CD14-positive monocyte (primary cell): ENCODE results near the gene GABRG3. TPM values are rescaled to one million over a fixed set of nuclear protein-coding genes. Genes with fewer than 3 reads are reported as not detected.

Experiments used
- DNase-seq, 3 donors: peaks; one replicate each; pipeline ENCODE4 v3.0.0-alpha.2; 2011 to 2022
- H2AFZ ChIP-seq: 2 replicates; pipeline ENCODE4 v1.6.0; 2012; ENCODE audit warnings: mild to moderate bottlenecking, low read depth, low read length, inconsistent platforms; ENCODE audit not compliant: insufficient read depth, poor library complexity, severe bottlenecking
- H3K27ac ChIP-seq, 2 donors: 1 replicate in 1 of 2; 2 replicates in 1 of 2; pipeline ENCODE4 v1.5.1; 2012 to 2013; ENCODE audit warnings: low read length in 2 of 2, control low read depth in 1 of 2, inconsistent platforms in 1 of 2, low read depth in 1 of 2, mild to moderate bottlenecking in 1 of 2
- H3K27me3 ChIP-seq, 2 donors: one replicate each; pipeline versions ENCODE4 v1.6.0 to v1.6.1; 2011 to 2013; ENCODE audit warnings: low read length in 2 of 2; ENCODE audit not compliant: control insufficient read depth in 2 of 2, insufficient read depth in 2 of 2
- H3K36me3 ChIP-seq, 2 donors: replicated peaks in 1 of 2; 1 replicate in 1 of 2; 2 replicates in 1 of 2; pipeline versions ENCODE4 v1.5.1 to v1.6.1; 2012 to 2013; ENCODE audit warnings: low read length in 2 of 2, control low read depth in 1 of 2, inconsistent platforms in 1 of 2, mild to moderate bottlenecking in 1 of 2; ENCODE audit not compliant: insufficient read depth in 2 of 2, control insufficient read depth in 1 of 2
- H3K4me1 ChIP-seq, 2 donors: 1 replicate in 1 of 2; 2 replicates in 1 of 2; pipeline versions ENCODE4 v1.5.1 to v1.6.1; 2012 to 2013; ENCODE audit warnings: low read length in 2 of 2, control low read depth in 1 of 2, inconsistent platforms in 1 of 2, mild to moderate bottlenecking in 1 of 2, moderate library complexity in 1 of 2; ENCODE audit not compliant: insufficient read depth in 2 of 2, control insufficient read depth in 1 of 2
- H3K4me2 ChIP-seq: replicated peaks from 2 replicates; pipeline ENCODE3; 2012; ENCODE audit warnings: low read length, moderate library complexity, mild to moderate bottlenecking; ENCODE audit not compliant: poor library complexity, severe bottlenecking; ENCODE audit errors: extremely low read depth
- H3K4me3 ChIP-seq, 3 experiments: fragments of 200-600 bp in 1 of 3; sonication (generic) in 1 of 3; replicated peaks in 1 of 3; 1 replicate in 2 of 3; 2 replicates in 1 of 3; pipeline ENCODE4 v1.5.1; 2011 to 2013; ENCODE audit warnings: low read length in 3 of 3, mild to moderate bottlenecking in 3 of 3, control low read depth in 2 of 3, low read depth in 2 of 3, inconsistent platforms in 1 of 3, moderate library complexity in 1 of 3
- H3K79me2 ChIP-seq: 2 replicates; pipeline ENCODE4 v1.6.0; 2012; ENCODE audit warnings: mild to moderate bottlenecking, control low read depth, inconsistent platforms, low read length, moderate library complexity; ENCODE audit not compliant: insufficient read depth
- H3K9ac ChIP-seq: 2 replicates; pipeline ENCODE4 v1.6.0; 2017; ENCODE audit warnings: low read length, mild to moderate bottlenecking; ENCODE audit not compliant: insufficient read depth, poor library complexity, severe bottlenecking
- H3K9me3 ChIP-seq, 2 donors: replicated peaks in 1 of 2; 1 replicate in 1 of 2; 2 replicates in 1 of 2; pipeline versions ENCODE4 v1.5.1 to v1.6.1; 2012 to 2013; ENCODE audit warnings: low read length in 2 of 2, control low read depth in 1 of 2; ENCODE audit not compliant: control insufficient read depth in 1 of 2, insufficient read depth in 1 of 2
- H4K20me1 ChIP-seq: 2 replicates; pipeline ENCODE4 v1.6.0; 2012; ENCODE audit warnings: mild to moderate bottlenecking, low read length, control low read depth, moderate library complexity; ENCODE audit not compliant: insufficient read depth
- H3K27ac Mint-ChIP-seq, 7 donors: one replicate each; pipeline ENCODE4 v1.8.0; 2020; ENCODE audit warnings: mild to moderate bottlenecking in 7 of 7, mixed read lengths in 7 of 7, moderate library complexity in 6 of 7, inconsistent platforms in 2 of 7
- H3K27me3 Mint-ChIP-seq, 3 donors: one replicate each; pipeline ENCODE4 v1.8.0; 2021 to 2022; ENCODE audit warnings: low read depth in 3 of 3, mild to moderate bottlenecking in 3 of 3, mixed read lengths in 3 of 3, moderate library complexity in 3 of 3, inconsistent platforms in 1 of 3
- H3K36me3 Mint-ChIP-seq, 2 donors: one replicate each; pipeline ENCODE4 v1.8.0; 2020; ENCODE audit warnings: mixed read lengths in 2 of 2, inconsistent platforms in 1 of 2, mild to moderate bottlenecking in 1 of 2
- H3K4me1 Mint-ChIP-seq: one replicate; pipeline ENCODE4 v1.8.0; 2020; ENCODE audit warnings: mild to moderate bottlenecking, mixed read lengths
- H3K4me3 Mint-ChIP-seq, 2 donors: one replicate each; pipeline ENCODE4 v1.8.0; 2020; ENCODE audit warnings: mild to moderate bottlenecking in 2 of 2, mixed read lengths in 2 of 2, moderate library complexity in 1 of 2
- H3K9me3 Mint-ChIP-seq, 7 donors: one replicate each; pipeline ENCODE4 v1.8.0; 2020 to 2022; ENCODE audit warnings: mixed read lengths in 7 of 7, mild to moderate bottlenecking in 6 of 7, moderate library complexity in 6 of 7, inconsistent platforms in 2 of 7
- CTCF ChIP-seq: fragments of 200-600 bp; IDR thresholded peaks from one replicate; pipeline ENCODE4 v1.8.0; 2022; ENCODE audit warnings: antibody characterized with exemption, mild to moderate bottlenecking
- WGBS: methylation state at CpG from one replicate; pipeline ENCODE4 v1.1.5; 2013; ENCODE audit warnings: missing lambda C conversion rate; ENCODE audit not compliant: insufficient coverage; 5-methylcytosine and 5-hydroxymethylcytosine counted together
- intact Hi-C, 2 donors: fragments of 100-400 bp; cut with micrococcal nuclease; formaldehyde crosslinking; loops; one replicate each; pipeline versions ENCODE4 v1.15.0 to v1.15.1; 2023
- polyA plus RNA-seq, 3 donors: library from polyadenylated mRNA; depleted of rRNA in 1 of 3; unstranded in 2 of 3; stranded (reverse) in 1 of 3; fragments of 300-500 nt in 2 of 3; fragments of >200 nt in 1 of 3; fragmentation: Illumina TruSeq in 2 of 3; gene quantifications; 1 replicate in 2 of 3; 2 replicates in 1 of 3; pipeline ENCODE4 v1.2.3, GENCODE V29; 2012 to 2021

The GABRG3 gene
- polyA plus RNA-seq, 3 donors, result not detected

DNA sequence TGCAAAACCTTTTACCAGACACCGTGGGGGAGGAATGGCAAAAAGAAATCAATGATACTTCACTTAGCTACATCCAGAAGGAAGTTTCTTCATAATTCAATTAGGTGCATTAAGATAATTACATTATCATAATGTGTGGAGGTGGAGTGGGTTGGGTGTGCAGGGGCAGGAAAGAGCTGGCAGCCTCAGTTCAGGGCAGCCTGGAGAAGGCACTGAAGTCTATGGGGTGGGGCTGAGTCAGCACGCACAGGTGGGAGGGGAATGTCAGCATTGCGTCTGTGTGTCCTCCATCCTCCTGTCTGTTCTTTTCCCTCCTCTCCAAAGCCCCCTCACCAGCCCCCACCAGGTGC, 278.8 kb downstream of the GABRG3 start:
- Mint-ChIP-seq H3K9me3 (peaks cover 4 to 26% (median 15%) of the 10 kb centered on the region in 7 donors), H3K4me1 (no peaks in the 10 kb centered on the region), H3K27ac (no peak overlapping the region), H3K27me3 (peaks cover 0 to 2% (median 0%) of the 10 kb centered on the region in 3 donors), H3K4me3 (no peak overlapping the region), H3K36me3 (no peaks in the 10 kb centered on the region)
- Histone ChIP-seq H3K4me2 (no peak overlapping the region), H3K27ac (no peak overlapping the region), H2AFZ (no peak overlapping the region), H3K4me3 (no peak overlapping the region), H3K9me3 (peaks cover 13 to 16% of the 10 kb centered on the region in 2 donors), H3K79me2 (no peaks in the 10 kb centered on the region), H3K9ac (no peak overlapping the region), H4K20me1 (no peaks in the 10 kb centered on the region), H3K27me3 (no peaks in the 10 kb centered on the region), H3K36me3 (no peaks in the 10 kb centered on the region), H3K4me1 (no peaks in the 10 kb centered on the region)
- WGBS, result no CpG with 5 or more reads among the region's 3 CpGs
- no peak for DNase-seq
- intact Hi-C loops, result no loop called here
- no peak for TF ChIP-seq CTCF

- no peak overlapping the region for H3K4me3 Mint-ChIP-seq
- intact Hi-C loops, result no loop called here
- H3K27ac Mint-ChIP-seq, result peak overlapping the region in 1 of 7 donors; percentile 38
- TF ChIP-seq CTCF, result no peak
- Histone ChIP-seq H3K36me3 (no peaks in the 10 kb centered on the region), H2AFZ (no peak overlapping the region), H3K9ac (no peak overlapping the region), H3K27ac (no peak overlapping the region), H3K27me3 (no peaks in the 10 kb centered on the region), H3K4me2 (no peak overlapping the region), H4K20me1 (no peaks in the 10 kb centered on the region), H3K4me1 (no peaks in the 10 kb centered on the region), H3K4me3 (no peak overlapping the region), H3K9me3 (peaks cover 9 to 11% of the 10 kb centered on the region in 2 donors), H3K79me2 (no peaks in the 10 kb centered on the region)
- peaks cover 4 to 28% (median 12%) of the 10 kb centered on the region in 7 donors for H3K9me3 Mint-ChIP-seq
- peaks cover 0 to 2% (median 0%) of the 10 kb centered on the region in 3 donors for H3K27me3 Mint-ChIP-seq
- DNase-seq, result no peak
- 87% methylated on average over 6 of the region's 6 CpGs for WGBS
- no peaks in the 10 kb centered on the region for H3K4me1 Mint-ChIP-seq
- no peaks in the 10 kb centered on the region for H3K36me3 Mint-ChIP-seq
Observed at GRCh38 chr15:27250223-27250622, 279.2 kb downstream of the GABRG3 start.
